ENCODE data around the gene DENND2C. TPM values are rescaled to one million over a fixed set of nuclear protein-coding genes. Genes with fewer than 3 reads are reported as not detected.

The DENND2C gene
- total RNA-seq, 1 donor from 2014 or later, result 0.84 TPM

DNA sequence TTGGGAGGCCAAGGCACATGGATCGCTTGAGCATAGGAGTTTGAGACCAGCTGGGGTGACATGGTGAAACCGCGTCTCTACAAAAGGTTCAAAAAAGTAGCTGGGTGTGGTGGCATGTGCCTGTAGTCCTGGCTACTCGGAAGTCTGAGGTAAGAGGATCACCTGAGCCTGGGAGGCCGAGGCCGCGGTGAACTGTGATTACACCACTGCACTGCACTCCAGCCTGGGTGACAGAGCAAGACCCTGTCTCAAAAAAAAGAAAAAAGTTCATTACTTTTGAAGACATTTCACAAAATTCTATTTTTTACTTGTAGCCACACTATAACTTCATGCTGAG, 2.1 kb upstream of the DENND2C start:
- no peak for DNase-seq (ENCODE audit: low read depth)
- TF ChIP-seq, protein P1, sequence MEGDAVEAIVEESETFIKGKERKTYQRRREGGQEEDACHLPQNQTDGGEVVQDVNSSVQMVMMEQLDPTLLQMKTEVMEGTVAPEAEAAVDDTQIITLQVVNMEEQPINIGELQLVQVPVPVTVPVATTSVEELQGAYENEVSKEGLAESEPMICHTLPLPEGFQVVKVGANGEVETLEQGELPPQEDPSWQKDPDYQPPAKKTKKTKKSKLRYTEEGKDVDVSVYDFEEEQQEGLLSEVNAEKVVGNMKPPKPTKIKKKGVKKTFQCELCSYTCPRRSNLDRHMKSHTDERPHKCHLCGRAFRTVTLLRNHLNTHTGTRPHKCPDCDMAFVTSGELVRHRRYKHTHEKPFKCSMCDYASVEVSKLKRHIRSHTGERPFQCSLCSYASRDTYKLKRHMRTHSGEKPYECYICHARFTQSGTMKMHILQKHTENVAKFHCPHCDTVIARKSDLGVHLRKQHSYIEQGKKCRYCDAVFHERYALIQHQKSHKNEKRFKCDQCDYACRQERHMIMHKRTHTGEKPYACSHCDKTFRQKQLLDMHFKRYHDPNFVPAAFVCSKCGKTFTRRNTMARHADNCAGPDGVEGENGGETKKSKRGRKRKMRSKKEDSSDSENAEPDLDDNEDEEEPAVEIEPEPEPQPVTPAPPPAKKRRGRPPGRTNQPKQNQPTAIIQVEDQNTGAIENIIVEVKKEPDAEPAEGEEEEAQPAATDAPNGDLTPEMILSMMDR (IDR thresholded peaks at IDR 0.05; ENCODE audit: insufficient read depth, low read length, poor library complexity, severe bottlenecking), result no peak
- H3K27me3 ChIP-seq (ENCODE audit: control insufficient read depth, insufficient read depth, low read length), result peaks cover 2% of the 10 kb centered on the region
- H3K4me3 ChIP-seq (ENCODE audit: low read depth, low read length), result no peak overlapping the region
- H3K36me3 ChIP-seq (ENCODE audit: control insufficient read depth, insufficient read depth, low read length), result no peaks in the 10 kb centered on the region

DNA sequence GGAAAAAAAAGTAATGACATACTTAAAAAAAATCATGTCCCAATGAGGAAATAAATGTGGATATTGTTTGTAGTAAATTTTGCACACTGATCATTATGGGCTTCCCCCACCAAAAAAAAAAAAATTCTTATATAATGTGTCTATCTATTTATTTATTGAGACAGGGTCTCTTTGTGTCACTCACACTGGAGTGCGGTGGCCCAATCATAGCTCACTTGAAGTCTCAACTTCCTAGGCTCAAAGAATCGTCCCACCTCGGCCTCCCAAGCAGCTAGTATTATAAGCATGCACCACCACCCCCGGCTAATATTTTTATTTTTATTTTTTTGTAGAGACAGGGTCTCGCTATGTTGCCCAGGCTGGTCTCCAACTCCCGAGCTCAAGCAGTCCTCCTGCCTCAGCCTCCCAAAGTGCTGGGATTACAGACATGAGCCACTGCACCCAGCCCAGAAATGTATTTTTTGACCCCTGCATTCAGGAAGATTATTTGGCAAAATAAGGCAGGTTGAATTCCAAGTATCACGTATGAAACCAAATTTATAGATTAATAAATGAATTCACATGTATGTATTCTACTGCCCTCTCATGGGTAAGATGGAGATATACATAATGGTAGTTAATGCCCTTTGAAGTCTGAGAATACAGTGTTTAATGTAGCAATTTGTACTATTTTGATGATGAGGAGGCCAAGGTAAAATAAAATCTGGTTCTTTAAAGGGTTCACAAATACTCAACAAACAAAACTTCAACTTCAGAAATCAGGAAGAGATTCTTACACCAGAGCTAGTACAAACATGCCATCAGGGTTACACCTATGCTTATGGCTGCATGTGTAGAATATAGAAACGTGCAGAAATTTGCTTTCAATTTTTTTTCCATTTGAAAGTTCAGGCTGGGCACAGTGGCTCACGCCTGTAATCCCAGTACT, 1.4 kb upstream of the DENND2C start:
- DNase-seq (ENCODE audit: low read depth), result no peak
- TF ChIP-seq, protein P1 (IDR thresholded peaks at IDR 0.05; ENCODE audit: insufficient read depth, low read length, poor library complexity, severe bottlenecking), result no peak
- Histone ChIP-seq H3K4me3 (ENCODE audit: low read depth, low read length) (no peak overlapping the region), H3K27me3 (ENCODE audit: control insufficient read depth, insufficient read depth, low read length) (peaks cover 2% of the 10 kb centered on the region), H3K36me3 (ENCODE audit: control insufficient read depth, insufficient read depth, low read length) (no peaks in the 10 kb centered on the region)

DNA sequence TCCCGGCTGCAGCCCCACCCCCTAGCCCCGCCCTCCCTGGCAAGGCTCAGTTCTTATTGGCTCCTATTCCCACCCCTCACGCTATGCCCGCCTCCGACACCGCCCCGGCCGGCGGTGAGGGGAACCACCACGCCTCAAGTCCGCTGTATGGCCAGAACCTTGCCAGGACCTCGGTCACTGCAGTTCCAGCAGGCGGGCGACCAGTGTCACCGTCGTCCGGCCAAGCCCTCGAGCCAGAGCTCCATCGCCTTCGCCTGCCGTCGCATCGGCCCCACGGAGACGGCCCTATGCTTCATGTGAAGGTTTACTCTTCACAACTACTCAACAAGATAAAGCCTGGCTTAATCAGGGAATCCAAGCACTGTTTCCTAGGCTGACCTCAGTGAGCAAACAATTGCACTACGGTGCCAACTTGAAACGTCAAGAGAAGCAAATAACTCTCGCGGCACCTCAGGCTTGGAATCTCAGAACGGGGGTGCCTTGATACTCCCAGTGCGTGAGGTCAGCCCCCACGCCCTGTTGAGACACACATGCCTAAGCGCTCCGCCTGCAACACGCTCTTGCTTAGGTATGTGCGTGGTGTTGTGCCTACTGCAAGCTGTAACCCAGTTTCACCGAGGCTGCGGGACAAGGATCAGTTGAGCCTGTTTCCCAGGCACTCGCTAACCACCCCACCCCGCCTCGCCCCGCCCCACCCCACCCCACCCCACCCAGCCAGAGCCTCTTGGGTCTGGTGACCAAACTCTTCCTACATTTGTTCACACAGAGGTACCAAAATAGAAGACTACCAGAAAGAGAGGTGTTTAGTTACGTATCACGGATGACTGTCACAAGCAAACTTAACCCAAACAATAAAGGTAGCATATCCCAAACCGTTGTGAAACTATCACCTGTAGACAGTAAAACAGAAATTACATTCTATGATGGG, 498 bp upstream of the DENND2C start:
- peak; percentile 54 for DNase-seq (ENCODE audit: low read depth)
- H3K36me3 ChIP-seq (ENCODE audit: control insufficient read depth, insufficient read depth, low read length), result no peaks in the 10 kb centered on the region
- peak overlapping the region; percentile 89 for H3K4me3 ChIP-seq (ENCODE audit: low read depth, low read length)
- peaks cover under 1% of the 10 kb centered on the region for H3K27me3 ChIP-seq (ENCODE audit: control insufficient read depth, insufficient read depth, low read length)
- TF ChIP-seq, protein P1 (IDR thresholded peaks at IDR 0.05; ENCODE audit: insufficient read depth, low read length, poor library complexity, severe bottlenecking), result no peak

DNA sequence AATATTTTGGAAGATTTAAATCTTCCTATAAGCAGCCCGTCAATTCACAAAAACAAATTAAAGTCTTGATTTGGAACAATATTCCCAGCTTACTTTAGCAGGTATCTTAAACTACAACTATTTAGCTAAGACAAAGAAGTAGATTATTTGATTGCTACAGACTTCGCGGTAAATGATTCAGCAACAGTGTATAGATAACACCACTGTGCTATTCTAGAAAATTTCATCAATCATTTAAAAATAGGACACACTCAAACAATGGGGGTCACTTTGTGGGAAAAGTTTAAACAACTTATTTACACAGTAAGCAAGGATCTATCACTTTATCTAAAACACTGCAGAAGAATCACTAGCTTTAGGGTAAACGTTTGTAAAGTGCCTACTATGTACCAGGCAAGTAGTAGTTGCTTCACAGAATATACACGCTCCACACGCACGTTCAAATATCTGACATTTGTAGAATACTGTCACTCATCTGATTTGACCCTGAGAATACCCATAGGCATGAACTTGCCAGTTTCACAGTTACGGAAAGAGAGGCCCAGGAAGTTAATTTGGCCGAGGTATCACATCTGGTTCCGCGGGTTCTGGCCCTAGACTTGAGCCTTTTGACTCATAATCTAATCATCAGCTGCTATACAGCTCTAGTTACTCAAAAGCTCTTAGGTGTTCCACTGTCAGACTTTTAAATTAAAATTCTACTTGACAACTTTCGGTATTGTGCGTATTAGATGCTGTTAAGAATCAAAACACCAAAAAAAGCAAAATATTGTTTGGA, 876 bp downstream of the DENND2C start:
- DNase-seq (ENCODE audit: low read depth), result no peak
- H3K36me3 ChIP-seq (ENCODE audit: control insufficient read depth, insufficient read depth, low read length), result no peaks in the 10 kb centered on the region
- TF ChIP-seq, protein P1 (IDR thresholded peaks at IDR 0.05; ENCODE audit: insufficient read depth, low read length, poor library complexity, severe bottlenecking), result no peak
- no peaks in the 10 kb centered on the region for H3K27me3 ChIP-seq (ENCODE audit: control insufficient read depth, insufficient read depth, low read length)
- peak overlapping the region; percentile 89 for H3K4me3 ChIP-seq (ENCODE audit: low read depth, low read length)

DNA sequence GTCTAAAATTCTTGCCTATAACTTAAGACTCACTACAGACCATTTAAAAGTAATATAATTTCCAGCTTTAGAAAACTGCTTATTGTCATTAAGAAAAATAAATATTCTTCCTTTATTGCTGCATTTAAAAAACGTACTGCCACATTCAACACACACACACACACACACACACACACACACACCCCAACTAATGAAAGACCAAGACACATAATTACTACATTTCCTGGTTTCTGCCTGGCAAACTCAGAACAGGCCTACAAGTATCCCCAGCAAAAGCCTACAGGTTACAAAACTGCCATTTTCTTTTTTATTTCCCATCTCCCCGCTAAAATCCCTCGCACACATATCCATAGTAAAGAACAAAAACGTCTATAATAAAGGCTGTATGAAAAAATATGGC, 1.5 kb downstream of the DENND2C start:
- no peaks in the 10 kb centered on the region for H3K27me3 ChIP-seq (ENCODE audit: control insufficient read depth, insufficient read depth, low read length)
- H3K36me3 ChIP-seq (ENCODE audit: control insufficient read depth, insufficient read depth, low read length), result no peaks in the 10 kb centered on the region
- DNase-seq (ENCODE audit: low read depth), result no peak
- TF ChIP-seq, protein P1 (IDR thresholded peaks at IDR 0.05; ENCODE audit: insufficient read depth, low read length, poor library complexity, severe bottlenecking), result no peak
- H3K4me3 ChIP-seq (ENCODE audit: low read depth, low read length), result no peak overlapping the region

All from kidney epithelial cell (primary cell).